HFFc6 (cell line): ENCODE results near the gene TMEM236. TPM values are rescaled to one million over a fixed set of nuclear protein-coding genes. Genes with fewer than 3 reads are reported as not detected.

Experiments used
- DNase-seq: peaks from one replicate; pipeline ENCODE4 v3.0.0-alpha.2; 2018
- H3K27ac Mint-ChIP-seq: 2 replicates; pipeline ENCODE4 v1.8.0; 2020; ENCODE audit warnings: mild to moderate bottlenecking, mixed read lengths
- H3K27me3 Mint-ChIP-seq: 2 replicates; pipeline ENCODE4 v1.8.0; 2021; ENCODE audit warnings: mild to moderate bottlenecking, moderate library complexity, mixed read lengths; ENCODE audit not compliant: insufficient read depth
- H3K36me3 Mint-ChIP-seq: 2 replicates; pipeline ENCODE4 v1.8.0; 2021; ENCODE audit warnings: low read depth, mixed read lengths
- H3K4me1 Mint-ChIP-seq: 2 replicates; pipeline ENCODE4 v1.8.0; 2020; ENCODE audit warnings: low read depth, mixed read lengths
- H3K4me3 Mint-ChIP-seq: 2 replicates; pipeline ENCODE4 v1.8.0; 2020; ENCODE audit warnings: mild to moderate bottlenecking, moderate library complexity, mixed read lengths
- H3K9me3 Mint-ChIP-seq: 2 replicates; pipeline ENCODE4 v1.8.0; 2020; ENCODE audit warnings: mild to moderate bottlenecking, mixed read lengths
- total RNA-seq, 6 experiments: library from RNA; stranded (reverse); fragmentation: NEBNext Ultra II Directional; extraction: Animal tissue kit (Norgen Biotek cat#: 25700); gene quantifications; 2 replicates in 1 of 6; 3 replicates in 5 of 6; pipeline ENCODE4 v1.2.3, GENCODE V29; 2021
- TF ChIP-seq, protein P1 (sequence below): fragments of 200-600 bp; sonication (generic); IDR thresholded peaks from 2 replicates; pipeline ENCODE4 v1.5.0; 2021; ENCODE audit warnings: antibody characterized with exemption, mild to moderate bottlenecking

Gene TMEM236
- total RNA-seq, 6 experiments from 2014 or later: 0.07 to 0.20 (median 0.09) TPM

DNA sequence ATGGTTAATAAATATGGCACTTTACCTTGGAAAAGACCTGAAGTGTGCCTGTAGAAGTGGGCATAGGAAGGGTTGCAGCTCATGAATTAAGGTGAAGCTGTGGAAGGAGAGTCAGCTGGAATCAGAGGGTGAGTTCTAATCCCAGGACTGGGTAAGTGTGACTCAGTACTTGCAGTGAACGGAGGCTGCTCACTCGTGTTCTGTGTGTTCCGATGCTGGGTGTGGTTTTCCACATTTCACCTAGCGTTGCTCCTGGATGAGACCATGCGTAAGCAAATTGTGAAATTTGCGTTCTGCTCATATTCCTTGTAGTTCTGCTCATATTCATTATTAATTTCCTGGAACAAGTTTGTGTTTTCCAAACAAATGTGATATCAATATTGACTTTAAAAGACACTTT is 22.4 kb upstream of the TMEM236 start:
- Mint-ChIP-seq H3K27ac (no peak overlapping the region), H3K27me3 (no peaks in the 10 kb centered on the region), H3K36me3 (peaks cover 5% of the 10 kb centered on the region; the same call in 1 of the 2 replicates), H3K4me1 (no peaks in the 10 kb centered on the region), H3K9me3 (no peaks in the 10 kb centered on the region), H3K4me3 (no peak overlapping the region)
- TF ChIP-seq, protein P1, sequence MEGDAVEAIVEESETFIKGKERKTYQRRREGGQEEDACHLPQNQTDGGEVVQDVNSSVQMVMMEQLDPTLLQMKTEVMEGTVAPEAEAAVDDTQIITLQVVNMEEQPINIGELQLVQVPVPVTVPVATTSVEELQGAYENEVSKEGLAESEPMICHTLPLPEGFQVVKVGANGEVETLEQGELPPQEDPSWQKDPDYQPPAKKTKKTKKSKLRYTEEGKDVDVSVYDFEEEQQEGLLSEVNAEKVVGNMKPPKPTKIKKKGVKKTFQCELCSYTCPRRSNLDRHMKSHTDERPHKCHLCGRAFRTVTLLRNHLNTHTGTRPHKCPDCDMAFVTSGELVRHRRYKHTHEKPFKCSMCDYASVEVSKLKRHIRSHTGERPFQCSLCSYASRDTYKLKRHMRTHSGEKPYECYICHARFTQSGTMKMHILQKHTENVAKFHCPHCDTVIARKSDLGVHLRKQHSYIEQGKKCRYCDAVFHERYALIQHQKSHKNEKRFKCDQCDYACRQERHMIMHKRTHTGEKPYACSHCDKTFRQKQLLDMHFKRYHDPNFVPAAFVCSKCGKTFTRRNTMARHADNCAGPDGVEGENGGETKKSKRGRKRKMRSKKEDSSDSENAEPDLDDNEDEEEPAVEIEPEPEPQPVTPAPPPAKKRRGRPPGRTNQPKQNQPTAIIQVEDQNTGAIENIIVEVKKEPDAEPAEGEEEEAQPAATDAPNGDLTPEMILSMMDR: no peak
- no peak for DNase-seq

DNA sequence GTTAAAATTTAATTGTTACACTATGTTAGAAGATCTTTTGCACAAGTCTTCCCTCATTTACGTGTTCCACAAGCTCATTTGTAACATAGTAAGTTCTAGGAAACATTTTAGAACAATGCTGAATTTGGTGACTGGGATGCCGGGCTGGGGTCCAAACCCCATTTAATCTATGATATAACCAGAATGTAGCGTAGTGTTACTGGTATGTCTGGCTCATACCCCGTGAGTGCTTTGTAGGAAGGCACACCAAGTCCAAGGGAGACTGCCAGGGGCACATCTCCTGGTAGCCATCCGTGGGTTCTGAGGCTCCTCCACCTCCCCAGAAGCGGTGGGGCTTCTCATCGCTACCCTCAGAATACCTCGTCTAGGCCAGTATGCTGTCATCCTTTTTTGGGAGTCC is 21.3 kb upstream of the TMEM236 start:
- Mint-ChIP-seq H3K27me3 (no peaks in the 10 kb centered on the region), H3K27ac (no peak overlapping the region), H3K36me3 (peaks cover 2% of the 10 kb centered on the region; the same call in 1 of the 2 replicates), H3K4me1 (no peaks in the 10 kb centered on the region), H3K9me3 (no peaks in the 10 kb centered on the region), H3K4me3 (no peak overlapping the region)
- DNase-seq: no peak
- TF ChIP-seq, protein P1: no peak

DNA sequence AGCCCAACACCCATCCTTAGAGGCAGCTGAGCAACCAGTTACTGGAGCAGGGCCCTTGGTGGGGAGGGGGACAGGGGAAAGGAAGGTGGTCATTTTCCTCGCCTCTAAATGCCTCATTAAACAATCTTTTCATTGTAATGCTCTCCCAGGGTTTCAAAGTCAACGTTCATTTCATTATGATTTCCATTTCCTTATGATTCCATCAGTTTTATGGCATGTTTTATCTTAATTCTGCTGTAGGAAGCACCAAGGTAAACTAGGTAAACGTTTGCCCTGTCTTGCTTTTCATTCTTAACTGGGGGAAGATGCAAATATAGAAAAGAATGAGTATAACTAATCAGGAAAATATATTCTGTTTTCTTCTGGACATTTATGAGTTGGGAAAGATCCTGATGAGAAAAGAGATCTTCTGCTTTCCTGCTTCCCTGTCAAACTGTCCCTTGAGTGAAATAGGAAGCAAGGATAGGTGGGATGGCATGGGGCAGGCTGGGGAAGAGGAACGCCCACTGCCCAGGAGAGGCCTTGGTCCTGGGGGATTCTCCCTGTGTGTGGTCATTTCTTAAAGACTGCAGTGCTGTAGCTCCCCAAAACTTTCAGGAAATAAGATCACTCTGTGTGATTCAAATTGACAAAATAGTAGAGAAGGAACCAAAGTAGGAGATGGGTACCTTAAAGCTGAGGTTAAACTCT is 20.5 kb upstream of the TMEM236 start:
- H3K4me1 Mint-ChIP-seq: no peaks in the 10 kb centered on the region
- no peak overlapping the region for H3K4me3 Mint-ChIP-seq
- no peaks in the 10 kb centered on the region for H3K9me3 Mint-ChIP-seq
- TF ChIP-seq, protein P1: no peak
- no peak for DNase-seq
- H3K36me3 Mint-ChIP-seq: no peaks in the 10 kb centered on the region; the same call in 1 of the 2 replicates
- H3K27me3 Mint-ChIP-seq: no peaks in the 10 kb centered on the region
- H3K27ac Mint-ChIP-seq: no peak overlapping the region

DNA sequence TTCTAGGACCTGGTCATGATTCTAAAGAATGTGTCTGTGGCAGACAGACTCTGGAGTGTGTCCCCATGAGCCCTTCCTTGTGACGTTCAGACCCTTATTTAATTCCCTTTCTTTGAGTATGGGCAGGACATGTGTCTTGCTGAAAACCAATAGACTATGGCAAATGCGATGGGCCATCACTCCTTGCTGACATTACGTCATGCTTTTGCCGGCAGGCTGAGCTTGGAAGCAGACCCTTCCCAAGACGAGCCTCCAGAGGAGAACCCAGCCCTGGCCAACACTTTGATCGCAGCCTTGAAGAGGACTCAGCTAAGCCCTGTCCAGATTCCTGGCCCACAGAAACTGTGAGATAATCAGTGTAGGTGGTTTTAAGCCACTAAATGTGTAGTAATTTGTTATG is 18.4 kb upstream of the TMEM236 start:
- H3K36me3 Mint-ChIP-seq: no peaks in the 10 kb centered on the region
- H3K4me3 Mint-ChIP-seq: no peak overlapping the region
- H3K9me3 Mint-ChIP-seq: no peaks in the 10 kb centered on the region
- H3K4me1 Mint-ChIP-seq: peaks cover 9% of the 10 kb centered on the region
- TF ChIP-seq, protein P1: no peak
- no peak overlapping the region for H3K27ac Mint-ChIP-seq
- no peaks in the 10 kb centered on the region; the same call in 1 of the 2 replicates for H3K27me3 Mint-ChIP-seq
- no peak for DNase-seq

DNA sequence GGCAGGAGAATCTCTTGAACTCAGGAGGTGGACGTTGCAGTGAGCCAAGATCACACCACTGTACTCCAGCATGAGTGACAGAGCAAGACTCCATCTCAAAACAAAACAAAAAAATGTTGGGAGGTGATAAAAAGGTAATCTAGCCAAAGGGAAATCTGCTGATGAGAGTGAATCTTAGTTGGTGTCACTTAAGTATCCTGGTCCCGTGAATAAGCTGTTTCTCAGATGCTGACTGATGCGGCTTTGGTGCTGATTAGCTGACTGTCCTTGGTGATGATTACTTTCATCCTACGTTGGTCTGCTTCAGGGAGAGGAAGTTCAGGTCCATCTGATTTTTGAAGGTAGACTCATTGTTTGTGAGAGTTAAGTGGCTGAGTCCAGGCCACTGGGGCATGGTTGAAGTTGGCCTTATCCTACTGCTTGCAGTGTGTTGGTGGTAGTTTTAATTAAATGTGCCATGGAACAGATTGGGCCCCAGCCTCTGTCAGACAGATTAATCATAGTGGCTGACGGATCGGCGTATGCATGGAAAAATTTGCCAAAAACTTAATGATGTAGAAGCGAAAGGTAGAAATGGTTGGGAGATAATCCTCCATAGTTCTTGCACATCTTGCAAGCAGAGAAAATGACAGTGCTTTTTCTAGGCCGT is 17.4 kb upstream of the TMEM236 start:
- Mint-ChIP-seq H3K4me3 (no peak overlapping the region), H3K36me3 (no peaks in the 10 kb centered on the region), H3K4me1 (peaks cover 9% of the 10 kb centered on the region), H3K9me3 (no peaks in the 10 kb centered on the region), H3K27me3 (no peaks in the 10 kb centered on the region; the same call in 1 of the 2 replicates), H3K27ac (no peak overlapping the region)
- TF ChIP-seq, protein P1: no peak
- no peak for DNase-seq
